ENCODE results near the gene PCSK6. TPM values are rescaled to one million over a fixed set of nuclear protein-coding genes. Genes with fewer than 3 reads are reported as not detected.

The PCSK6 gene
- total RNA-seq, 2 donors from 2014 or later, result 29.9 to 39.5 TPM

DNA sequence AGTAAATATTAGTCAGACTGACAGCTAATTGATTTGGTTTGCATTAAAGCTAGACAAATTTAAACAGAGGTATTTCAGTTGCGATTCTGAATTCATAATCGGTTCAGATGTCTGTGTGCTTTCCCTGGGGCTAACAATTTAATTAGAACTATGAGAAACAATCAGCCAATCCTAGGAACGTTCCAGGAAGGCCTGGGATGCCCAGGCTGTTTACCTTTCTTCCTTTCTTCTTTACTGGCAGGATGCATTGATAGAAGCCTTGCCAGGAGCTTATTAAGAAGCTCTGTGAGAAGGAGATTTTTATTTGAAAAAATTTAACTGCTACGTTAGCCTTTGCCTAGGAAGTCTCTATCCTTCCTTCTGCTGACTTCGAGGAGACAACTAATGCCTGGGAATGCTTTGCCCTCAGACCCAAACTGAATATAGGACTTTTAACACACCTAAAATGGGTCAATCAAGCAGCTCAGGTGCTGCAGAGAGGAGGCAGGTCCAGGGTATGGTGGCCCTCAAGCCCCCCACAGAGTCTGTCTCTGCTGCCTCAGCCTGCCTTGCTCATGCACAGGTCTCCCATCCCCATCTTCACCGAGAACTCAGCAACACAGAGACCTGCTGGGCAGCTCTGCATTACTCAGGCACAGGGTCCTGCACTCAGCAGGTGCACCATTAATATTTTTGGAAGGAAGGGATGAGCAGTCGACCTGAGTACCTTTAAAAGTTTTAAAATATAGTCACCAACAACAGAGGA, 48.5 kb downstream of the PCSK6 start:
- Histone ChIP-seq H3K4me1 (no peaks in the 10 kb centered on the region), H3K36me3 (no peaks in the 10 kb centered on the region), H3K9me3 (no peaks in the 10 kb centered on the region), H3K27me3 (no peaks in the 10 kb centered on the region), H3K9ac (ENCODE audit: low read depth in 2 of 2, low read length in 2 of 2) (no peak overlapping the region), H3K27ac (no peak overlapping the region), H3K4me3 (no peak overlapping the region)
- no peak for DNase-seq
- TF ChIP-seq, protein P1, sequence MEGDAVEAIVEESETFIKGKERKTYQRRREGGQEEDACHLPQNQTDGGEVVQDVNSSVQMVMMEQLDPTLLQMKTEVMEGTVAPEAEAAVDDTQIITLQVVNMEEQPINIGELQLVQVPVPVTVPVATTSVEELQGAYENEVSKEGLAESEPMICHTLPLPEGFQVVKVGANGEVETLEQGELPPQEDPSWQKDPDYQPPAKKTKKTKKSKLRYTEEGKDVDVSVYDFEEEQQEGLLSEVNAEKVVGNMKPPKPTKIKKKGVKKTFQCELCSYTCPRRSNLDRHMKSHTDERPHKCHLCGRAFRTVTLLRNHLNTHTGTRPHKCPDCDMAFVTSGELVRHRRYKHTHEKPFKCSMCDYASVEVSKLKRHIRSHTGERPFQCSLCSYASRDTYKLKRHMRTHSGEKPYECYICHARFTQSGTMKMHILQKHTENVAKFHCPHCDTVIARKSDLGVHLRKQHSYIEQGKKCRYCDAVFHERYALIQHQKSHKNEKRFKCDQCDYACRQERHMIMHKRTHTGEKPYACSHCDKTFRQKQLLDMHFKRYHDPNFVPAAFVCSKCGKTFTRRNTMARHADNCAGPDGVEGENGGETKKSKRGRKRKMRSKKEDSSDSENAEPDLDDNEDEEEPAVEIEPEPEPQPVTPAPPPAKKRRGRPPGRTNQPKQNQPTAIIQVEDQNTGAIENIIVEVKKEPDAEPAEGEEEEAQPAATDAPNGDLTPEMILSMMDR (IDR thresholded peaks at IDR 0.05), result no peak
- intact Hi-C loops (cut with DNase I), result no loop called here

DNA sequence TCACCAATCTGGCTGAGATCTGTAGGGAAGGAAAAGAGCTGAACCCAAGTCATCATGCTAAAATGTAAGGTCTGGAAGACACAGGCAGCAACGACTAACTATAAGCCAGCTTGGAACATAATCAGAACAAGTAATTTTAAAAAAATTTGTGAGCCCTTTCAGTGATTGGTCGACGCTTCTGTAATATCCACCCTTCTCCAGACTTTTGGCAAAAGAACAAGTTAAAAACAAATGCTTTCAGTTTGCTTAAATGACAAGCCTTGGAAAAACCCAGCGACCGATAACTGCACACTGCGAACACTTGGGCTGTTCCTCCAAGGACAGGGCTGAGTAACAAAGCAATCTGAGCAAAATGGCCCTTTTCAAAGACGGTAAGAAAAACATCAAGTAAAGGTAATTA, 49.6 kb downstream of the PCSK6 start:
- Histone ChIP-seq H3K4me3 (no peak overlapping the region), H3K36me3 (no peaks in the 10 kb centered on the region), H3K9me3 (no peaks in the 10 kb centered on the region), H3K9ac (ENCODE audit: low read depth in 2 of 2, low read length in 2 of 2) (no peak overlapping the region), H3K4me1 (no peaks in the 10 kb centered on the region), H3K27me3 (no peaks in the 10 kb centered on the region), H3K27ac (peak overlapping the region; percentile 6)
- DNase-seq, result no peak
- TF ChIP-seq, protein P1 (IDR thresholded peaks at IDR 0.05), result no peak
- intact Hi-C loops (cut with DNase I), result no loop called here

DNA sequence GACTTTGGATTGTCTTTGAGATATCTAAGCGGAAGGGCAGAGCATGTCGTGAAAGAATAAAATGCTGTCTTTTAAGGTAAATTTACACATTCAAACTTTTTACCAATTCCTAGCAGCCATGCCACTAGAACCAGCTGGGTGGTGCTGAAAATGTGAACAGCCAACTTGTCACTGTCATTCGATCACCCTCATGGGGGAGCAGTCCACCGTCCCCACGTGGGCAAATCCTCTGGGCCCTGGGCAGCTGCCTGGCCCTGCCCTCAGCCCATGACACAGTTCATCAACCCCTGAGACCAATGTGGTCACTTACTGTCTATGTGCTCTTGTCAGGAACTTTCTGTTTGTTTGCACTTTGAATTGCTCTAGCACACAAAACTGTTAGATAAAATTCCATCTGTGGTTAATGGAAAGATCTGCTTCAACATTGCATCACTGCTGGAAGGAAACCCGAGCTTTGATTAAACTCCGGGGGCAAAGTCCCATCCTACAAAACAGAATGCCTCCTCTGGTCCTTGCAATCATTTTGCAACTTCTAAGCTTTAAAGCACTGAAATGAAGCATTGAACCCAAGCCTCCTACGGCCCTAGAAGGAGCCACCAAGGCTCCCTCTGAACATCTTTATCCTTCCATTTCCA, 50.1 kb downstream of the PCSK6 start:
- Histone ChIP-seq H3K9ac (ENCODE audit: low read depth in 2 of 2, low read length in 2 of 2) (no peak overlapping the region), H3K4me3 (no peak overlapping the region), H3K4me1 (no peaks in the 10 kb centered on the region), H3K27ac (peak overlapping the region; percentile 6), H3K27me3 (no peaks in the 10 kb centered on the region), H3K36me3 (no peaks in the 10 kb centered on the region), H3K9me3 (no peaks in the 10 kb centered on the region)
- DNase-seq, result no peak
- TF ChIP-seq, protein P1 (IDR thresholded peaks at IDR 0.05), result no peak
- intact Hi-C loops (cut with DNase I), result no loop called here

DNA sequence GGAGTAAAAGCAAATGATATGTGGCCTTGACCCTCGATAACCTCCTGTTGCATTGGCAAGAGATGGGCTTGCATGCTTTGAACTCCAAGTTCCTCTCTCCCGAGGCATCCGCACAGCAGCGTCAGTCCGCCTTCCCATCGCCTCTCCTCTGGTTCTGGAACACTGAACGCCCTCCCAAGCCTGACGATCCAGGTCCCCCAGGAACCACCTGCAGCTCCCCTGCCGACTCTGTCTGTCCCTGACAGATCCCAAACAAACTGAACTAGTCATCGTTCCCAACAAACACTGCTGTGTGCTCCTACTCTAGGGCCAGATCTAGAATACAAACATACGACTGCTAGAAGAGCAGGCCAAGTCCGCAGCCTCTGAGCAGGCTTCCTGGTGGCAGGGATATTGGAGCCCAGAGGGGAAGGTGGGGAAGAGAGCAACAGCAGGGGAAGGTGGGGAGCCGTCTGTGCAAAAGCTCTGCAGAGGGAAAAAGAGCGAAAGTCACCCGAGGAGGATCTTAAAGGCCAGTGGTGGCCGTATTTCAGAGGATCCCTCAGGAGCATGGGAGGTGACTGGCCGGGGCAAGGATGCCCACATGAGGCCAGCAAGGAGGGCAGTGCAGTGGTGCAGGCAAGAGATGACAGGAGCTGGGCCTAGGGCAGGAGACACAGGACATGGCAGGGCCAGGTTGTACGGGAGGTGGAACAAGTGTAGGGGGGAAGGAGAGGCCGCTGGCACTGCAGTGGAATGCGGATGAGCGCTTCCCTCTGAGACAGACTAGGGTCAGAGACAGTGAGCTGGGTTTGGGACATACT, 50.8 kb downstream of the PCSK6 start:
- intact Hi-C loops (cut with DNase I), result no loop called here
- H3K27ac ChIP-seq, result peak overlapping the region; percentile 6
- no peak overlapping the region for H3K9ac ChIP-seq (ENCODE audit: low read depth in 2 of 2, low read length in 2 of 2)
- H3K4me1 ChIP-seq, result no peaks in the 10 kb centered on the region
- no peaks in the 10 kb centered on the region for H3K9me3 ChIP-seq
- no peak for DNase-seq
- H3K4me3 ChIP-seq, result no peak overlapping the region
- no peaks in the 10 kb centered on the region for H3K36me3 ChIP-seq
- H3K27me3 ChIP-seq, result no peaks in the 10 kb centered on the region
- TF ChIP-seq, protein P1 (IDR thresholded peaks at IDR 0.05), result no peak

DNA sequence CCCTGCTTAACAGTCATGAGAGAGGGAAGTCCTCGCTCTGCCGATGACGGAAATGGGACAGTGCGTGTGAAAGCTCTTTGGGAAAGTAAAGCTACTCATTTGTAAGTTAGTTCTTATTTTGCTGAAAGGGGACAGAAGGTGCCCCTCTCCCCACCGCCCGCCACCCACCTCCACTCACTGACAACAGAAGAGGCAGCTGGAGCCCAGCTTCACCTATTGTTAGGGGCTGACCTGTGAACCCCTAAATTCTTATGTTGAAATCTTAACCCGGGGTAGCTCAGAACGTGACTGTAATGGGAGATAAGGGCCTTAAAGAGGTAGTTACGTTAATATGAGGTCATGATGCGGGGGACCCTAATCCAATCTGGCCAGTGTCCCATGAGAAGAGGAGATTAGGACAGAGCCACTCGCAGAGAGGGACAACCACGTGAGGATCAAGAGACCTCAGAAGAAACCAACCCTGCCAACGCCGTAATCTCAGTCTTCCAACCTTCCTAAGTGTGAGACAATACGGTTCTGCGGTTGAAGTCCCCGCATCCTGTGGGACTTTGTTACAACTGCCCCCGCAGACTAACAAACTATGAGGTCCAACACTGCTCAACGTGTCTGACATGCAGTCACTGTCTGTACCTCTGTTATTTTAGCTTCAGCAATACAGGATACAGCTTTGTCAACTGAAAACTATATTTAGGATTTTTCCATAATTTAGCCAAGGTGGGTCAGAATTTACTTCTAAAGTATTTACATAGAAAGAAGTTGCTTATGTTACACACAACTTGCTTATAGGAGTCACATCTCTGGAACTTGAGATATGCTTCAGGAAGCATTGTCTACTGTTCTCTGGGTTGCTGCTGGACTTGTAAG, 51.7 kb downstream of the PCSK6 start:
- no peaks in the 10 kb centered on the region for H3K9me3 ChIP-seq
- H3K4me1 ChIP-seq, result no peaks in the 10 kb centered on the region
- TF ChIP-seq, protein P1 (IDR thresholded peaks at IDR 0.05), result no peak
- H3K27me3 ChIP-seq, result no peaks in the 10 kb centered on the region
- H3K27ac ChIP-seq, result no peak overlapping the region
- H3K4me3 ChIP-seq, result no peak overlapping the region
- intact Hi-C loops (cut with DNase I), result no loop called here
- H3K36me3 ChIP-seq, result no peaks in the 10 kb centered on the region
- no peak for DNase-seq
- no peak overlapping the region for H3K9ac ChIP-seq (ENCODE audit: low read depth in 2 of 2, low read length in 2 of 2)
